Spleen (tissue), 7 donors: ENCODE results near the gene RAB7A.

ENCODE experiments used
- POLR2A ChIP-seq, 3 donors: fragments of 450-650 bp; IDR thresholded peaks; one replicate each; pipeline ENCODE4 v1.5.1; 2017; ENCODE audit warnings: antibody characterized with exemption in 3 of 3, mild to moderate bottlenecking in 1 of 3
- TF ChIP-seq, protein P1 (sequence below), 11 experiments: fragments of 200-600 bp in 7 of 11; fragments of 450-650 bp in 4 of 11; sonication (generic) in 4 of 11; IDR thresholded peaks in 8 of 11; conservative IDR thresholded peaks in 3 of 11; 1 replicate in 7 of 11; 2 replicates in 4 of 11; pipeline versions ENCODE4 v1.4.0 to v1.8.0; 2016 to 2021; ENCODE audit warnings: antibody characterized with exemption in 11 of 11, inconsistent platforms in 4 of 11, mild to moderate bottlenecking in 1 of 11
- donor health status: DM: no; HTN: no; CAD: no; lungs with moderate emphysema.
- donor health status: DM: no; HTN: no; CAD: no.
- donor health status: DM: no; HTN: no; CAD: no.

DNA sequence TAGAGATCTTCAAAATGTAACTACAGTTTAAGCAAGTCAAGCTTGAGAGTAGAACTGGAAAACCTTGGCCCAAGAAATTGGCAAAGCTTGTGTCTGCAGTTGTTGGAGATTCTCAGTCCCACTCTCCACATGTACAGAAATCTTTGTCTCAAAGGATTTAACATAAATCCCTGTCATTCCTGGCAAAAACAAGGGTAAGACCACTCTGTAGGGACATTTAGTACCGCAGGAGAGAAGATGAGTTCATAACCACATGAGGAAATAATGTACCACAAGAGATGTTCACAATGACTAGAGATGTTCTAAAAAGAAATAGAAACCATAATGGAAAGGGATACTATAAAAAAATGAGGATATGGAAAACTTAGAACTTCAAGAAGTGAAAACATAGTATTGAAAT, 73.7 kb downstream of the RAB7A start:
- TF ChIP-seq, protein P1, sequence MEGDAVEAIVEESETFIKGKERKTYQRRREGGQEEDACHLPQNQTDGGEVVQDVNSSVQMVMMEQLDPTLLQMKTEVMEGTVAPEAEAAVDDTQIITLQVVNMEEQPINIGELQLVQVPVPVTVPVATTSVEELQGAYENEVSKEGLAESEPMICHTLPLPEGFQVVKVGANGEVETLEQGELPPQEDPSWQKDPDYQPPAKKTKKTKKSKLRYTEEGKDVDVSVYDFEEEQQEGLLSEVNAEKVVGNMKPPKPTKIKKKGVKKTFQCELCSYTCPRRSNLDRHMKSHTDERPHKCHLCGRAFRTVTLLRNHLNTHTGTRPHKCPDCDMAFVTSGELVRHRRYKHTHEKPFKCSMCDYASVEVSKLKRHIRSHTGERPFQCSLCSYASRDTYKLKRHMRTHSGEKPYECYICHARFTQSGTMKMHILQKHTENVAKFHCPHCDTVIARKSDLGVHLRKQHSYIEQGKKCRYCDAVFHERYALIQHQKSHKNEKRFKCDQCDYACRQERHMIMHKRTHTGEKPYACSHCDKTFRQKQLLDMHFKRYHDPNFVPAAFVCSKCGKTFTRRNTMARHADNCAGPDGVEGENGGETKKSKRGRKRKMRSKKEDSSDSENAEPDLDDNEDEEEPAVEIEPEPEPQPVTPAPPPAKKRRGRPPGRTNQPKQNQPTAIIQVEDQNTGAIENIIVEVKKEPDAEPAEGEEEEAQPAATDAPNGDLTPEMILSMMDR (IDR thresholded peaks at IDR 0.05 in 8 of 11, conservative IDR thresholded peaks at IDR 0.05 in 3 of 11), result no peak
- no peak for TF ChIP-seq POLR2A (IDR thresholded peaks at IDR 0.05)
